Thoracic aorta (tissue), 2 donors: ENCODE data around the gene NOTCH1. TPM values are rescaled to one million over a fixed set of nuclear protein-coding genes. Genes with fewer than 3 reads are reported as not detected.

Experiments
- ATAC-seq: fragments of 150-250 bp; one replicate; pipeline ENCODE4 v1.8.0; 2017; ENCODE audit warnings: low read depth; ENCODE audit not compliant: insufficient number of reproducible peaks, low FRiP score
- DNase-seq: peaks from one replicate; pipeline ENCODE4 v3.0.0-alpha.2; 2020; ENCODE audit warnings: low spot score
- H3K27ac ChIP-seq, 2 donors: fragments of 200-600 bp; sonication (generic); 1 replicate in 1 of 2; 2 replicates in 1 of 2; pipeline ENCODE4 v1.5.1; 2016; ENCODE audit warnings: mild to moderate bottlenecking in 2 of 2, moderate library complexity in 2 of 2
- H3K27me3 ChIP-seq: fragments of 200-600 bp; sonication (generic); replicated peaks from 2 replicates; pipeline ENCODE4 v1.6.0; 2016; ENCODE audit warnings: mild to moderate bottlenecking; ENCODE audit not compliant: insufficient read depth
- H3K36me3 ChIP-seq: fragments of 200-600 bp; sonication (generic); one replicate; pipeline ENCODE4 v1.5.1; 2016
- H3K4me1 ChIP-seq, 2 donors: fragments of 200-600 bp; sonication (generic); 1 replicate in 1 of 2; 2 replicates in 1 of 2; pipeline versions ENCODE4 v1.5.1 to v1.6.0; 2016; ENCODE audit warnings: low read depth in 2 of 2, mild to moderate bottlenecking in 1 of 2; ENCODE audit not compliant: control insufficient read depth in 1 of 2
- H3K4me3 ChIP-seq: fragments of 200-600 bp; sonication (generic); 2 replicates; pipeline ENCODE4 v1.5.1; 2016; ENCODE audit warnings: mild to moderate bottlenecking
- H3K9me3 ChIP-seq: fragments of 200-600 bp; sonication (generic); 2 replicates; pipeline ENCODE4 v1.5.1; 2016
- total RNA-seq, 2 donors: library from RNA; depleted of rRNA; stranded (reverse); fragments of >200 nt; gene quantifications; one replicate each; pipeline versions ENCODE4 v1.1.0 to v1.2.3, GENCODE V29; 2016
- TF ChIP-seq, protein P1 (sequence below): fragments of 200-600 bp; sonication (generic); IDR thresholded peaks from one replicate; pipeline ENCODE4 v1.5.1; 2019; ENCODE audit warnings: antibody characterized with exemption

Gene NOTCH1
- total RNA-seq, 2 donors from 2014 or later, result 40.9 to 48.1 TPM

DNA sequence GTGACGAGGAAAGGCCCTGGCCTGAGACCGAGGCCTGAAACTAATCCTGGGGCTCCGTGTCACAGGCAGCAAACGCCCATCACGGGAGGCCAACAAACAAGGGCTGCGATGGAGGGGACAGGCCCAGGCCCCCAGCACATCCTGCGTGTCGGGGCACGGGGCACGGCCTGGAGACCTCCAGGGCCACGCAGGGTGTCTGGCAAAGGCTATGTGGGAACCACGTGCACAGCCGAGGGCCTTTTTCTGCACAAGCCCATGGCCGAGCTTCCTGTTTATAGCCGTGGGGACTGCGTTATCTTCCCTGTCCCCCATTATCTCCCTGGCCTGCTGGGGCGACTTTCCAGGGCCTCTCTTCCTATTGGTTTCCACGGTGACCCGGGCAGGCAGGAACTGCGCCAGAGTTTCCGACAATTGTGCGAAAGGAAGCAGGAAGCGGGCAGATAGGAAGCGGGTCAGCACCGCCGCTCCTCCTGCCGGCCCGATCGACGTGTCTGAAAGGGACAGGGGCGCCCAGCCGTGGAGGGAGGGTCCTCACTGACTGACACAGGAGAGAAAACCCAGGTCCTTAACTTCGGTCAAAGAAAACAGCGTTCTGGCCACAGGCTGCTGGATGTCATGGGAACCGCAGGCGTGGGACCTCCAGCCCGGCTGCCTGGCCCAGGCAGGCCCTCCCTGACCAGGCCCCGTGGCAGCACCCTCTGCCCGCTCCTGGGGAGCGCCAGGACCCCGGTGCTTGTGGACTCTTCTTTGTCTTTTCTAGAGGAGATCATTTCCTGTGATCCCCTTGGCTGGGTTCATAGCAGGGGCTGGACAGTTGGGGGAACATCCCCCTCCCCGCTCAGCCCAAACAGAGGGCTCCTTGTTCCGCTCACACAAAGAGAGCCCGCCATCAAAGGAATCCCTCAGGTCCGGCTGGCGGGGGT, 33.9 kb downstream of the NOTCH1 start:
- no peak overlapping the region for H3K4me3 ChIP-seq
- no peaks in the 10 kb centered on the region for H3K4me1 ChIP-seq
- H3K9me3 ChIP-seq, result no peaks in the 10 kb centered on the region
- no peak for ATAC-seq
- peaks cover 84% of the 10 kb centered on the region for H3K36me3 ChIP-seq
- TF ChIP-seq, protein P1, sequence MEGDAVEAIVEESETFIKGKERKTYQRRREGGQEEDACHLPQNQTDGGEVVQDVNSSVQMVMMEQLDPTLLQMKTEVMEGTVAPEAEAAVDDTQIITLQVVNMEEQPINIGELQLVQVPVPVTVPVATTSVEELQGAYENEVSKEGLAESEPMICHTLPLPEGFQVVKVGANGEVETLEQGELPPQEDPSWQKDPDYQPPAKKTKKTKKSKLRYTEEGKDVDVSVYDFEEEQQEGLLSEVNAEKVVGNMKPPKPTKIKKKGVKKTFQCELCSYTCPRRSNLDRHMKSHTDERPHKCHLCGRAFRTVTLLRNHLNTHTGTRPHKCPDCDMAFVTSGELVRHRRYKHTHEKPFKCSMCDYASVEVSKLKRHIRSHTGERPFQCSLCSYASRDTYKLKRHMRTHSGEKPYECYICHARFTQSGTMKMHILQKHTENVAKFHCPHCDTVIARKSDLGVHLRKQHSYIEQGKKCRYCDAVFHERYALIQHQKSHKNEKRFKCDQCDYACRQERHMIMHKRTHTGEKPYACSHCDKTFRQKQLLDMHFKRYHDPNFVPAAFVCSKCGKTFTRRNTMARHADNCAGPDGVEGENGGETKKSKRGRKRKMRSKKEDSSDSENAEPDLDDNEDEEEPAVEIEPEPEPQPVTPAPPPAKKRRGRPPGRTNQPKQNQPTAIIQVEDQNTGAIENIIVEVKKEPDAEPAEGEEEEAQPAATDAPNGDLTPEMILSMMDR, result no peak
- DNase-seq, result no peak
- H3K27ac ChIP-seq, result no peak overlapping the region
- H3K27me3 ChIP-seq, result no peaks in the 10 kb centered on the region

DNA sequence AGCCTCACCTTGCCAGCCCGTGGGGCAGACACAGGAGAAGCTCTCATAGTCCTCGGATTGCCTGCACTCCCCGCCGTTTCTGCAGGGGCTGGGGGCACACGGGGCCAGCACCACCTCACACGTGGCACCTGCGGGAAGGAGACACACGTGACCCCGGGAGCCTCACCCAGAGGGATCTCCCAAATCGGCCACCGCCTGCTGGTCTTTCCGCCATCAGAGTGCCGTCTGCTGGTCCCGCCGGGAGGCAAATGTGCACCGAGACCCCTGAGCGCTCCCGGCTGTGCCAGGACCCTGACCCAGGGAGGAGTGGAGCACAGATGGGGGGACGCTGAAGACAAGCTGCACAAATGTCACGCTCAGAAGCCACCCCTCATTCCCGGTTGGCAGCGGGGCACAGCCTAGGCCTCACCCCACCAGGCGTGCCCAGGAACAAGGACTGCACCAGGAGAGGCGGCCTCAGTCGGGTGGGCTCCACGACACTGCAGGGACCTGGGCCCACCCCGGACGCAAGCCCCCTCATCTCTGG, 34.6 kb downstream of the NOTCH1 start:
- ATAC-seq (no peak), DNase-seq (no peak)
- Histone ChIP-seq H3K4me3 (no peak overlapping the region), H3K27ac (no peak overlapping the region), H3K36me3 (peaks cover 84% of the 10 kb centered on the region), H3K4me1 (no peaks in the 10 kb centered on the region), H3K27me3 (no peaks in the 10 kb centered on the region), H3K9me3 (no peaks in the 10 kb centered on the region)
- TF ChIP-seq, protein P1, result no peak

DNA sequence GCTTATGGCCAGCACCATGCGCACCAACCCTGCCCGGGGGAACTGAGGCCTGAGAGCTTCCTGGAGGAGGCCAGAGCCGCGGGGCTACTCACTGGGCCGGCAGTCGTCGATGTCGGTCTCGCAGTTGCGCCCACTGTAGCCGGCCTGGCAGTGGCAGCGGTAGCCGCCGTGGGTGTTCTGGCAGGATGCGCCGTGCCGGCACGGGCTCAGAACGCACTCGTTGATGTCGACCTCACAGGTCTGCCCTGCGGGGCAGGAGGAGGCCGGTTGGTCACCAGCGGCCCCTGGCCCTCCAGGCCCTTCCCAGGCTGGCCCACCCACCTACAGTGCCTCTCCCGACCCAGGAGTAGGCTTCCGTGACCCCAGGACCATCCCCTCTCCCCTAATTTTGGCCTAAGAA, 35.3 kb downstream of the NOTCH1 start:
- DNase-seq, result no peak
- Histone ChIP-seq H3K9me3 (no peaks in the 10 kb centered on the region), H3K36me3 (peaks cover 81% of the 10 kb centered on the region), H3K4me1 (no peaks in the 10 kb centered on the region), H3K27me3 (no peaks in the 10 kb centered on the region), H3K4me3 (no peak overlapping the region), H3K27ac (no peak overlapping the region)
- TF ChIP-seq, protein P1, result no peak
- ATAC-seq, result no peak

DNA sequence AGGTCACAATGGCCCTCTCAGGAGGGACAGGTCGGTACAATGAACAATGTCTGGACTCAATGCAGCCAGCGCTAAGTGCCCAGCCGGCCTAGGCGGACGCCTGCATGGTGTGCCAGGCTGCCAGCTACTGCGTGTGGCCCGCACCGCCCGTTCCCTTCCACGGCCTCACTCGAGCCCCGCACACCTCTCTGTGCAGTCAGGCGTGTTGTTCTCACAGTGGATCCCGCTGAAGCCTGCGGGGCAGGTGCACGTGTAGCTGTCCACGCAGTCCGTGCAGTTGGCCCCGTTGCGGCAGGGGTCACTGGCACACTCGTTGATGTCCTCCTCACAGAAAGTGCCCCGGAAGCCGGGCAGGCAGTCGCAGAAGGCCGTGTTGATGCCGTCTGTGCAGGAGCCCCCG, 36.3 kb downstream of the NOTCH1 start:
- TF ChIP-seq, protein P1, result no peak
- Histone ChIP-seq H3K4me3 (no peak overlapping the region), H3K36me3 (peaks cover 82% of the 10 kb centered on the region), H3K4me1 (no peaks in the 10 kb centered on the region), H3K9me3 (no peaks in the 10 kb centered on the region), H3K27me3 (no peaks in the 10 kb centered on the region), H3K27ac (no peak overlapping the region)
- no peak for ATAC-seq
- DNase-seq, result no peak

DNA sequence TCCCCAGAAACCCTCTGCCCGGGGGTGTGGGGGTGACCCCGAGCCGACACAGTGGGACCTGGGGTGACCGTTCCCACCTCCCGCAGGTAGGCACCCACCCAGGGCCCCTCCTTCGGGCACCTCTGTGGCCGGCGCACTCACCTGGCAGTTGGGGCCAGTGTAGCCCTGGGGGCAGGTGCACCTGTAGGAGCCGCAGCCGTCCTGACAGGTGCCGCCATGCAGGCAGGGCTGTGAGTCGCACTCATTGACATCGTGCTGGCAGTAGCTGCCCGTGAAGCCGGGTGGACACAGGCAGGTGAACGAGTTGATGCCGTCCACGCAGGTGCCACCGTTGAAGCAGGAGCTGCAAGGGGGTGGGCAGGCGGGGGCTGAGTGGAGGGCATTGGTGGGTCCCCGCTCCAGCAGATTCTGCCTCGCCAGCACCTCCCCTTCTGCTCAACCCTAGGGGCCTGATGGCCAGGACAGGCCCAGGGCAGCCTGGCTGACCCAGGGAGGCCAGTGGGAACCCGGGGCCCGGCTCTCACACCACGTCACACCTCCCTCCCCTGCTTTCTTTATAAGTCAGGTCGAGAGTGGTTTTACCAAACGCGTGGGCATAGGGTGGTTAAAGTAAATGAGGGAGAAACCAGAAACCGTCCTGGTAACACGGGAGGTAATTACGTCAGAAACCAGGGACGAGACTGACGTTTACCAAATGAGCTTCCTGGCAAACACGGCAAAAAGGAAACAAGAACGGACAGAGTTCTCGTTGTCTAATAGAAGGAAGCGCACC, 36.9 kb downstream of the NOTCH1 start:
- no peaks in the 10 kb centered on the region for H3K9me3 ChIP-seq
- no peak overlapping the region for H3K4me3 ChIP-seq
- H3K36me3 ChIP-seq, result peaks cover 82% of the 10 kb centered on the region
- no peaks in the 10 kb centered on the region for H3K27me3 ChIP-seq
- no peaks in the 10 kb centered on the region for H3K4me1 ChIP-seq
- no peak overlapping the region for H3K27ac ChIP-seq
- TF ChIP-seq, protein P1, result no peak
- ATAC-seq (no peak), DNase-seq (no peak)
